NB4 (cell line): Measurements from ENCODE around the gene TEX51.

Source experiments
- MYC ChIP-seq: IDR thresholded peaks from 2 replicates; pipeline ENCODE4 v1.6.1; 2011; ENCODE audit warnings: low read depth, low read length
- POLR2A ChIP-seq: IDR thresholded peaks from 2 replicates; pipeline ENCODE4 v1.6.1; 2011; ENCODE audit warnings: mild to moderate bottlenecking; ENCODE audit not compliant: insufficient read length; ENCODE audit errors: extremely low read depth
- TF ChIP-seq, protein P1 (sequence below): IDR thresholded peaks from one replicate; pipeline ENCODE4 v1.5.1; 2012; ENCODE audit warnings: low read depth, low read length
- TF ChIP-seq, protein P2 (sequence below): IDR thresholded peaks from 2 replicates; pipeline ENCODE4 v1.6.1; 2011; ENCODE audit warnings: low read depth, low read length

DNA sequence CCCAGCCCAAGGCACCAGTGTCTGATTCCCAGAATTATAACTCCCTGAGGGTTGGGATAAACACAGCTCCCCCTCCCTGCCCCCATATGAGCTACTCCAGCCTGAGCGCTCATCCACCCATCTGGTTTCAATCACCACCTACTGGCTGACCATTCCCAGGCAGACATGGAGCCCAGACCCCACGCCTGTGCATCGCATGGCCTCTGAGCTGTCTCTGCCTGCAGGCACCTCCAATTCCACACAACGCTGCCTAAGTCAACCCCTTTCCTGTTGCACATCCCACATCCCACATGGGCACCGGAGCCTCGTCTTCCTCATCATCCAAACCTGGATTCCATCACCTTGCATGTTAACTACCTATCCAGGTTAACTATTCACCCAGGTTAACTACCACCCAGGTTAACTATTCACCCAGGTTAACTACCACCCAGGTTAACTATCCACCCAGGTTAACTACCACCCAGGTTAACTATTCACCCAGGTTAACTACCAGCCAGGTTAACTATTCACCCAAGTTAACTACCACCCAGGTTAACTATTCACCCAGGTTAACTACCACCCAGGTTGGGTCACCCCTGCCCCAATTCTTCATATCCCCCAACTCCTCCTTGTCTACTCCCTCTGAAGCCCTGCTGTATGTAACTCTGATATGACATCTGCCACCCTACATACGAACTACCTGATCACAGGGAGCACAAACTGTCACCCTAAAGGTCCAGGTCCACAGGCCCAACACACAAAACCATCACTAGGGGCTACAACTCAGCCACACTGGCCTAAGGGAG, 47.8 kb downstream of the TEX51 start:
- TF ChIP-seq POLR2A (no peak), MYC (no peak)
- TF ChIP-seq, protein P1, sequence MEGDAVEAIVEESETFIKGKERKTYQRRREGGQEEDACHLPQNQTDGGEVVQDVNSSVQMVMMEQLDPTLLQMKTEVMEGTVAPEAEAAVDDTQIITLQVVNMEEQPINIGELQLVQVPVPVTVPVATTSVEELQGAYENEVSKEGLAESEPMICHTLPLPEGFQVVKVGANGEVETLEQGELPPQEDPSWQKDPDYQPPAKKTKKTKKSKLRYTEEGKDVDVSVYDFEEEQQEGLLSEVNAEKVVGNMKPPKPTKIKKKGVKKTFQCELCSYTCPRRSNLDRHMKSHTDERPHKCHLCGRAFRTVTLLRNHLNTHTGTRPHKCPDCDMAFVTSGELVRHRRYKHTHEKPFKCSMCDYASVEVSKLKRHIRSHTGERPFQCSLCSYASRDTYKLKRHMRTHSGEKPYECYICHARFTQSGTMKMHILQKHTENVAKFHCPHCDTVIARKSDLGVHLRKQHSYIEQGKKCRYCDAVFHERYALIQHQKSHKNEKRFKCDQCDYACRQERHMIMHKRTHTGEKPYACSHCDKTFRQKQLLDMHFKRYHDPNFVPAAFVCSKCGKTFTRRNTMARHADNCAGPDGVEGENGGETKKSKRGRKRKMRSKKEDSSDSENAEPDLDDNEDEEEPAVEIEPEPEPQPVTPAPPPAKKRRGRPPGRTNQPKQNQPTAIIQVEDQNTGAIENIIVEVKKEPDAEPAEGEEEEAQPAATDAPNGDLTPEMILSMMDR, result no peak
- TF ChIP-seq, protein P2, sequence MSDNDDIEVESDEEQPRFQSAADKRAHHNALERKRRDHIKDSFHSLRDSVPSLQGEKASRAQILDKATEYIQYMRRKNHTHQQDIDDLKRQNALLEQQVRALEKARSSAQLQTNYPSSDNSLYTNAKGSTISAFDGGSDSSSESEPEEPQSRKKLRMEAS, result no peak
